IPS DF 4.7 (cell line): ENCODE data around the gene STX8.
"Not testable (repeated sequence)": the region's sequence is repeated elsewhere in the genome, so short reads cannot be mapped to it uniquely, and the experiment has no call there.

Source experiments
- DNase-seq: peaks from one replicate; pipeline ENCODE4 v3.0.0-alpha.2; 2013; ENCODE audit warnings: low spot score; ENCODE audit errors: extremely low read depth

The STX8 gene

GRCh38 chr17:9509236-9509816 is 66.3 kb downstream of the STX8 start:
- no peak for DNase-seq

DNA sequence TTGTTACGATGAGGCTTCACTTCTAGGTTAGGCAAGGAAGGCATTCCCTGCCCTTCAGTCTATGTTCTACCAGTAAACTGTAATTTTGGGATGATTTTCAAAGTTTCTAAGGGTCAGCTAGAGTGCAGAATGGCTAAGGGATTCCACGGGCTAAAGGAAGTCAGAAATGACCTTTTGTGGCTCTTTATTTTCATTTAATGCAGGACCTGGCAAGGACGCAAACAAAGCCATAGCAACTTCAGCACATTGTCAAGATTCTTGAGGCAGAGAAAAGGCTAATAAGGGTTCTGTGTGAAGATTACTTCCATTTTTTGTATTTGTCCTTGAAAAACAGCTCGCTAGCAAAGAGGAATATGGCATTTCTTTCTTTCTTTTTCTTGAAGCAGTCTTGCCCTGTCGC is 76.6 kb downstream of the STX8 start:
- no peak for DNase-seq

- no peak for DNase-seq
Measured at GRCh38 chr17:9498490-9498889, 77.1 kb downstream of the STX8 start.

DNA sequence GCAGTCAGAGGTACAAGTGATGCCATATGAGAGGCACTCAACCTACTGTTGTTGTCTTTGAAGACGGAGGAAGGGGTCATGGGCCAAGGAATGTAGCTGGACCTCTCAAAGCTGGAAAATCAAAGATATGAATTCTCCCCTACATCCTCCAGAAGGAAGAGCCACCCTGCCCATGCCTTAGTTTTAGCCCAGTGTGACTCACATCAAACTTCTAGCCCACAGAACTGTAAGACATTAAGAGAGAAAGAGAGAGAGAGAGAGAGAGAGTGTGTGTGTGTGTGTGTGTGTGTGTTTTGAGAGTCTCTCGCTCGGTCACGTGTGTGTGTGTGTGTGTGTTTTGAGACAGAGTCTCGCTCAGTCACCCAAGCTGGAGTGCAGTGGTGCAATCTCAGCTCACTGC is 87.1 kb downstream of the STX8 start:
- DNase-seq, result no peak

GRCh38 chr17:9487406-9487805 is 88.2 kb downstream of the STX8 start:
- DNase-seq, result no peak

GRCh38 chr17:9484789-9485188 is 90.8 kb downstream of the STX8 start:
- DNase-seq, result no peak

DNA sequence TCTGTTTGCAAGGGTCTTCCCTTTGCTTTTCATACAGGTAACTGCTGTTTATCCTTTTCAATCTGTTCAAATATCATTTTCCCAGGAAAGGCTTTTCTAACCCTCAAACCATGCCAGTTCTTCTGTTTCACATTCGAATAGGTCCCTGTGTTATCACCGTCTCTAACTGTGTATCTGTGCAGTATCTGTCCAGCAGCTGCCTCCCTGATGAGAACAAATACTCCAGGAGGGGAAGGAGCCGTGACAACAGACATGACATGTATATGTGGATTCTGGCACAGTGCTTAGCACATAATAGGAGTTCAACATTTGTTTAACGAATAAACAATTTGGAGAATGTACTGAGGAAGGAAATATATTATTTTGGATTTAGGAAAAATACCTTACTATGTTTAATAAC is 95.7 kb downstream of the STX8 start:
- no peak for DNase-seq

GRCh38 chr17:9478889-9479288 is 96.7 kb downstream of the STX8 start:
- DNase-seq, result no peak

DNA sequence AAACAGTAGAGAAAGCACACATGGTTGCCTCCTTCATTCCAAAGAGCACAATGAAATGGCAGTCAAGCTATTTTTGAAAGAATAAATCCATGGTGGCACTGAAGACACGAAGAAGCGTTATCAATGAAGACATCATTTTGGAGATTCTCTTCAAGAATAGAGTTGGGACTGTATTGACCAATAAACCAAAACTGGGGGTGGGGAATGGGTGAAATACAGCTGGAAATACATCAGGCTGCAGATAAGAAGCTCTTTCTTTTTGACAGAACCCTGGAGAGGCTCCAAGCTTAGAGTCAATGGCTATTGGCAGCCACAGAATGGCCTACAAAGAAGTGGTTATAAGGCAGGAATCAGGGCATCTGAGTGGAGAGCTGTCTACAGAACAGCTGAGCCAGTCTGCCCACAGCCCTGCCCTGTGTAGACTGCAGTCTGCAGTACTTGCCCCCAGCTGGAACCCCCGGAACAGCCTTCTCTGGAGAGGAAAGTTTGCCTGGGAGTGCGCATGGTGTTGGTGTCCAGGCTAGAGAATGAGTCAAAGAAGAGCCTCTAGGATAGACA is 100.4 kb downstream of the STX8 start:
- no peak for DNase-seq

DNA sequence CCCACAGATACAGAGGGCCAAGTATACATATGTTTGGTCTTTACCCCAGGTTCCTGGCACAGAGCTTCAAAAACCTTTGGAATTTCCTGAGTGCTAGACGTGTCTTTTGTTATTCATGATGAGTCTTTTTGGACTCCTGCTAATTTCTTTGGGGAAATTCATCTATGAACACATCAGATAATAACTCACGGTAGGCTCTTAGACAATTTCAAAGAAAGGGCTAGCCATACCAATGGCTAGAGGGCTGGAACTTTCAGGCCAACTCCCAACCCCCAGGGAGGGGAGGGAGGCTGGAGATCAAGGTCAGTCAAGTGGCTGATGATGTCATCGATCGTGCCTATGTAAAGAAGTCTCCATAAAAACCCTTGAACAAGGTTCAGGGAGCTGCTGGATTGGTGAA is 101.9 kb downstream of the STX8 start:
- DNase-seq, result no peak

DNA sequence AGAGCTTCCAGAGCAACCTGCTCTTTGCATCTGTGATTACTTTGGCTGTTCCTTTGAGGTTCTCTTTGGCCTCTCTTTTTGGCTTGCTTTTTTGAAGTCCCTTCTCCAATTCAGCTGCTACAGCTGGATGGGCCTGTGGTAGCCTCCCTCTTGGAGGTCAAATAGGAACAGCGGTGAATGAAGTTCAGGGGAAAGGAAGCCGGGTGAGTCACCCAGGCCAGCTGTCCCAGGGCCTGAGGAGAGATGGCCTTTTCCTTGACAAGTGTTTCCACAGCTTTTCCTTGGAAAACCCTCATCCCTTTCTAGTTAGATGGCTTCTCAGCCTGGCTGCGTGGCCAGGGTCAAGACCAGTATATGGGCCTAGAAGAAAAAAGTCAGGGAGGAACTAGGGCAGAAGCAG is 103.1 kb downstream of the STX8 start:
- no peak for DNase-seq

- no peak for DNase-seq
Measured at GRCh38 chr17:9472094-9472493, 103.5 kb downstream of the STX8 start.

DNA sequence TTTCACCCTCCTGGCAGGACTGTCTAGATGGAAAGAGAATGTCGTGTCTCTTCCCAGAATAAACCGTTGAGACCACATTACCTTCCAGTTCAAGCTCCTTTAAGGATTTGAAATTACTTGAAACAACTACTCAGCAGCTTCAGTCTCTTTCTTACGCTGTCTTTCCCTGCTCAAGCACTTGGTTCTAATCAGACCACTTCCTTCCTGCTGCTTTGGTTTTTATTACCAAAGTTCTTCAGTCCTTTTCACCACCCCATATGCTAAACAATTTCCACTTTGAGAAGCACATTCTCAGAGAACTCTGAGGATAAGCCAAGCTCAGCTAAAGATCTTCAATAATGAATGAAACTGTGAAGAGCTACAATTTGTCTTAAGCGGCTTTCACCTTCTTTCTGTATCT is 105.4 kb downstream of the STX8 start:
- DNase-seq, result no peak

DNA sequence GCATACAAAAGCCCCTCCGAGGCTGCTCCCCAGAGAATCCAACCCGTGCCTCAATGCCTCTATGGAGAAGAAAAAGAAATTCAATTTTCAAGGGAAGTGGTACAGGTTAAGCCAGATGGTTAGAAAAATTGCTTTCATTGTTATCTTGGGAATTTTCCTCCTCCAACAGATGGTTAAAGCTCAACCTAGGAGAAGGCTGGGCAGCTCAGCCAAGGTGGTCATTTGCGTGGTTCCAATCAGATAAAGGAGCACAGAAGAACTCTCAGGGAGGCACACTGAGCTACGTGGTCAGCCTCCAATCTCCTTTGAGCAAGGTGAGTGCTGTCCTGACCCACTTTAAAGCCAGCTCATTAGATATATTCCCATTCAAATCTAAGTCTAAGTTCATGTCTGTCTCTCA is 106.7 kb downstream of the STX8 start:
- no peak for DNase-seq

GRCh38 chr17:9468532-9468931 is 107.1 kb downstream of the STX8 start:
- DNase-seq, result no peak

- no peak for DNase-seq
Measured at GRCh38 chr17:9467518-9467917, 108.1 kb downstream of the STX8 start.

- no peak for DNase-seq
Measured at GRCh38 chr17:9465210-9465921, 110.3 kb downstream of the STX8 start.

DNA sequence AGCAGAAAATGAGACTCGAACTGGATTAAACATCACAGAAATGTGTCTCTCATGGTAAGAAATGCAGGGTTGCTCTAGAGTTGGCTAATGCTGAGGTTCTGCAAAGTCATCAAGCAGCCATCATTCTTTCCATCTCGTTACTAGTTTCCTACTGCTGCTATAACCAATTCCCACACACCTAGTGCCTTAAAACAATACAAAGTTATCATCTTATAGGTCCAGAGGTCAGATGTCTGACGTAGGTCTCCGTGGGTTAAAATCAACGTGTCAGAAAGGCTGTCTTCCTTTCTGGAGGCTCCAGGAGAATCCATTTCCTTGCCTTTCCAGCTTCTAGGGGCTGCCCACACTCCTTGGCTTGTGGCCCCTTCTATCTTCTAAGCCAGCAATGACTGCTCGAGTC is 118.6 kb downstream of the STX8 start:
- DNase-seq, result no peak

DNA sequence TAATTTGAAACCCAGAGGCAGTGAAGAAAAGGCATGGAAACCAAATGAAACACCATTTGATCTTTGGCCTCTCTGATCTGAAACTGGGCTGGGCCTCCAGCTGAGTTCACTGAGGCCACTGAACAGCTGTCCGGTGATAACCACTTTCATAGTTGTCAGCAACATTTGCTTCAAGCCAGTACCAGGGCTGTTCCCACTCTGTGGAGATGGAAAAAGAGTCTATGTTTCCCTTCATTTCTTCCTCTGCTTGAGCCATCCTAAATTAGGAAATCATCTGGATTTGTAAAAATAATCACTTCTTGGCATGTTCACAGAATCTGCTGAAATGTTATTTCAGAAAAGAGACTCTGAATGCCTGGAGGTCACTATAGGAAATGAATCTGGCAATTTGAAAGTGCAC is 119.3 kb downstream of the STX8 start:
- DNase-seq, result no peak

GRCh38 chr17:9451934-9452333 is 123.7 kb downstream of the STX8 start:
- DNase-seq, result no peak

- DNase-seq, result not testable (repeated sequence)
Measured at GRCh38 chr17:9447298-9447697, 128.3 kb downstream of the STX8 start.

GRCh38 chr17:9446528-9446927 is 129.1 kb downstream of the STX8 start:
- no peak for DNase-seq

- no peak for DNase-seq
Measured at GRCh38 chr17:9445424-9445823, 130.2 kb downstream of the STX8 start.
